ENCODE data around the gene LRIG1.
"Not testable (repeated sequence)": the region's sequence is repeated elsewhere in the genome, so short reads cannot be mapped to it uniquely, and the experiment has no call there.

The LRIG1 gene

GRCh38 chr3:66428733-66429132 is 72.1 kb downstream of the LRIG1 start:
- DNase-seq (ENCODE audit: low read depth), result peak; percentile 99
- TF ChIP-seq CTCF (conservative IDR thresholded peaks at IDR 0.05; ENCODE audit: low read length), result no peak
- H3K4me3 ChIP-seq (ENCODE audit: low read length), result no peak overlapping the region

GRCh38 chr3:66427951-66428474 is 72.8 kb downstream of the LRIG1 start:
- H3K4me3 ChIP-seq (ENCODE audit: low read length), result no peak overlapping the region
- DNase-seq (ENCODE audit: low read depth), result no peak
- no peak for TF ChIP-seq CTCF (conservative IDR thresholded peaks at IDR 0.05; ENCODE audit: low read length)

- DNase-seq (ENCODE audit: low read depth), result no peak
- no peak for TF ChIP-seq CTCF (conservative IDR thresholded peaks at IDR 0.05; ENCODE audit: low read length)
- no peak overlapping the region for H3K4me3 ChIP-seq (ENCODE audit: low read length)
These were observed 73.5 kb downstream of the LRIG1 start for GRCh38 chr3:66427352-66427751.

- TF ChIP-seq CTCF (conservative IDR thresholded peaks at IDR 0.05; ENCODE audit: low read length), result no peak
- H3K4me3 ChIP-seq (ENCODE audit: low read length), result no peak overlapping the region
- DNase-seq (ENCODE audit: low read depth), result no peak
These were observed 74.7 kb downstream of the LRIG1 start for GRCh38 chr3:66426135-66426534.

GRCh38 chr3:66425576-66426114 is 75.2 kb downstream of the LRIG1 start:
- DNase-seq (ENCODE audit: low read depth), result no peak
- no peak overlapping the region for H3K4me3 ChIP-seq (ENCODE audit: low read length)
- no peak for TF ChIP-seq CTCF (conservative IDR thresholded peaks at IDR 0.05; ENCODE audit: low read length)

- TF ChIP-seq CTCF (conservative IDR thresholded peaks at IDR 0.05; ENCODE audit: low read length), result no peak
- no peak for DNase-seq (ENCODE audit: low read depth)
- H3K4me3 ChIP-seq (ENCODE audit: low read length), result no peak overlapping the region
These were observed 75.8 kb downstream of the LRIG1 start for GRCh38 chr3:66425032-66425431.

GRCh38 chr3:66423791-66424190 is 77.0 kb downstream of the LRIG1 start:
- DNase-seq (ENCODE audit: low read depth), result peak; percentile 75
- TF ChIP-seq CTCF (conservative IDR thresholded peaks at IDR 0.05; ENCODE audit: low read length), result peak; percentile 10; the same call in 1 of the 2 replicates
- H3K4me3 ChIP-seq (ENCODE audit: low read length), result no peak overlapping the region

- not testable (repeated sequence) for DNase-seq (ENCODE audit: low read depth); H3K4me3 ChIP-seq (ENCODE audit: low read length)
These were observed 78.9 kb downstream of the LRIG1 start for GRCh38 chr3:66421893-66422292.

- not testable (repeated sequence) for H3K4me3 ChIP-seq (ENCODE audit: low read length); DNase-seq (ENCODE audit: low read depth)
These were observed 79.7 kb downstream of the LRIG1 start for GRCh38 chr3:66421144-66421543.
